CD4-positive, alpha-beta memory T cell (primary cell): ENCODE measurements around the gene TTC7B. TPM values are rescaled to one million over a fixed set of nuclear protein-coding genes. Genes with fewer than 3 reads are reported as not detected.

ENCODE experiments used
- CTCF ChIA-PET: fragments of 350-600 bp; sonication (Branson Sonifier 250); formaldehyde crosslinking; loops from one replicate; lab custom pipeline; 2021; ENCODE audit warnings: inconsistent platforms; ENCODE audit not compliant: partially characterized antibody; lab: Charles Lee
- POLR2A ChIA-PET: fragments of 350-600 bp; sonication (Branson Sonifier 250); formaldehyde crosslinking; loops from one replicate; lab custom pipeline; 2021; ENCODE audit not compliant: partially characterized antibody; lab: Charles Lee
- DNase-seq, 5 donors: peaks; one replicate each; pipeline versions ENCODE4 v3.0.0 to v3.0.0-alpha.2; 2020 to 2022; ENCODE audit warnings: mixed read lengths in 1 of 5
- H3K27ac ChIP-seq: one replicate; pipeline ENCODE4 v1.7.0; 2013; ENCODE audit warnings: low read depth, low read length
- H3K27me3 ChIP-seq: 2 replicates; pipeline ENCODE4 v1.7.0; 2013; ENCODE audit warnings: mild to moderate bottlenecking, low read length, moderate library complexity; ENCODE audit not compliant: insufficient read depth
- H3K36me3 ChIP-seq: 2 replicates; pipeline ENCODE4 v1.7.0; 2013; ENCODE audit warnings: mild to moderate bottlenecking, low read length, moderate library complexity; ENCODE audit not compliant: insufficient read depth
- H3K4me1 ChIP-seq: 2 replicates; pipeline ENCODE4 v1.7.0; 2013; ENCODE audit warnings: mild to moderate bottlenecking, low read length, moderate library complexity; ENCODE audit not compliant: insufficient read depth
- H3K4me3 ChIP-seq, 2 donors: one replicate each; pipeline ENCODE4 v1.7.0; 2013; ENCODE audit warnings: low read length in 2 of 2, mild to moderate bottlenecking in 1 of 2
- H3K9me3 ChIP-seq, 2 donors: one replicate each; pipeline ENCODE4 v1.7.0; 2013; ENCODE audit warnings: low read length in 2 of 2, control low read depth in 1 of 2; ENCODE audit not compliant: control insufficient read depth in 1 of 2
- H3K27ac Mint-ChIP-seq, 7 donors: one replicate each; pipeline ENCODE4 v1.8.0; 2020 to 2021; ENCODE audit warnings: mixed read lengths in 7 of 7, mild to moderate bottlenecking in 6 of 7, inconsistent platforms in 3 of 7, moderate library complexity in 3 of 7
- H3K27me3 Mint-ChIP-seq, 2 donors: one replicate each; pipeline ENCODE4 v1.8.0; 2020 to 2021; ENCODE audit warnings: mixed read lengths in 2 of 2
- H3K36me3 Mint-ChIP-seq, 2 donors: one replicate each; pipeline ENCODE4 v1.8.0; 2020 to 2021; ENCODE audit warnings: mixed read lengths in 2 of 2, inconsistent platforms in 1 of 2, mild to moderate bottlenecking in 1 of 2
- H3K4me1 Mint-ChIP-seq, 4 donors: one replicate each; pipeline ENCODE4 v1.8.0; 2020 to 2021; ENCODE audit warnings: mixed read lengths in 4 of 4, mild to moderate bottlenecking in 1 of 4
- H3K4me3 Mint-ChIP-seq, 8 donors: one replicate each; pipeline ENCODE4 v1.8.0; 2020 to 2021; ENCODE audit warnings: mixed read lengths in 8 of 8, mild to moderate bottlenecking in 7 of 8, moderate library complexity in 6 of 8, inconsistent platforms in 3 of 8
- H3K9me3 Mint-ChIP-seq, 8 donors: one replicate each; pipeline ENCODE4 v1.8.0; 2020 to 2021; ENCODE audit warnings: mixed read lengths in 8 of 8, mild to moderate bottlenecking in 5 of 8, inconsistent platforms in 3 of 8, moderate library complexity in 1 of 8
- intact Hi-C: fragments of 100-400 bp; cut with micrococcal nuclease; formaldehyde crosslinking; loops from one replicate; pipeline ENCODE4 v1.15.1; 2023
- polyA plus RNA-seq, 2 donors: library from polyadenylated mRNA; unstranded; fragments of 300-500 nt; fragmentation: Illumina TruSeq; gene quantifications; one replicate each; pipeline ENCODE4 v1.2.3, GENCODE V29; 2021
- total RNA-seq, 2 experiments: library from RNA; stranded (reverse); gene quantifications; one replicate each; pipeline ENCODE4 v1.2.3, GENCODE V29; 2021

TTC7B gene
- total and polyA plus RNA-seq, 4 experiments from 2014 or later = 0.30 to 1.9 (median 1.5) TPM; not detected in 1

- Histone ChIP-seq H3K27me3 (no peaks in the 10 kb centered on the region), H3K4me1 (peaks cover 4% of the 10 kb centered on the region), H3K36me3 (no peaks in the 10 kb centered on the region), H3K9me3 (no peaks in the 10 kb centered on the region), H3K27ac (no peak overlapping the region), H3K4me3 (no peak overlapping the region)
- intact Hi-C loops = no loop called here
- no peak overlapping the region for H3K4me3 Mint-ChIP-seq
- peaks cover 9 to 24% of the 10 kb centered on the region in 2 donors for H3K27me3 Mint-ChIP-seq
- H3K4me1 Mint-ChIP-seq = peaks cover 0 to 3% (median 1%) of the 10 kb centered on the region in 4 donors
- POLR2A ChIA-PET = no interaction called here
- H3K36me3 Mint-ChIP-seq = no peaks in the 10 kb centered on the region
- no peak overlapping the region for H3K27ac Mint-ChIP-seq
- H3K9me3 Mint-ChIP-seq = peaks cover 0 to 10% (median 1%) of the 10 kb centered on the region in 8 donors
- CTCF ChIA-PET = no interaction called here
- DNase-seq = peak in 4 of 5 donors; percentile 38 to 50 (median 43)
Measured at GRCh38 chr14:90495357-90496276, 320.6 kb downstream of the TTC7B start.

GRCh38 chr14:90491911-90492531 is 324.2 kb downstream of the TTC7B start:
- no peaks in the 10 kb centered on the region for H3K4me1 ChIP-seq
- no peaks in the 10 kb centered on the region for H3K36me3 ChIP-seq
- Mint-ChIP-seq H3K4me1 (no peaks in the 10 kb centered on the region), H3K4me3 (no peak overlapping the region), H3K27me3 (peaks cover 5 to 10% of the 10 kb centered on the region in 2 donors), H3K9me3 (peaks cover 0 to 10% (median 1%) of the 10 kb centered on the region in 8 donors), H3K36me3 (no peaks in the 10 kb centered on the region), H3K27ac (no peak overlapping the region)
- no peak overlapping the region for H3K27ac ChIP-seq
- no peak overlapping the region for H3K4me3 ChIP-seq
- H3K9me3 ChIP-seq = no peaks in the 10 kb centered on the region
- POLR2A ChIA-PET = no interaction called here
- intact Hi-C loops = no loop called here
- no peaks in the 10 kb centered on the region for H3K27me3 ChIP-seq
- DNase-seq = no peak
- CTCF ChIA-PET = no interaction called here

GRCh38 chr14:90491221-90491885 is 324.9 kb downstream of the TTC7B start:
- CTCF ChIA-PET = no interaction called here
- no peak overlapping the region for H3K4me3 Mint-ChIP-seq
- no peak overlapping the region for H3K4me3 ChIP-seq
- H3K27ac Mint-ChIP-seq = no peak overlapping the region
- no peak for DNase-seq
- no peak overlapping the region for H3K27ac ChIP-seq
- no peaks in the 10 kb centered on the region for H3K27me3 ChIP-seq
- POLR2A ChIA-PET = no interaction called here
- H3K4me1 ChIP-seq = no peaks in the 10 kb centered on the region
- intact Hi-C loops = no loop called here
- no peaks in the 10 kb centered on the region for H3K9me3 ChIP-seq
- H3K27me3 Mint-ChIP-seq = peaks cover 5 to 10% of the 10 kb centered on the region in 2 donors
- no peaks in the 10 kb centered on the region for H3K36me3 ChIP-seq
- peaks cover 0 to 10% (median 1%) of the 10 kb centered on the region in 8 donors for H3K9me3 Mint-ChIP-seq
- H3K4me1 Mint-ChIP-seq = no peaks in the 10 kb centered on the region
- H3K36me3 Mint-ChIP-seq = no peaks in the 10 kb centered on the region

GRCh38 chr14:90490720-90491050 is 325.5 kb downstream of the TTC7B start:
- Histone ChIP-seq H3K9me3 (no peaks in the 10 kb centered on the region), H3K4me3 (no peak overlapping the region), H3K27ac (no peak overlapping the region), H3K4me1 (no peaks in the 10 kb centered on the region), H3K27me3 (no peaks in the 10 kb centered on the region), H3K36me3 (no peaks in the 10 kb centered on the region)
- Mint-ChIP-seq H3K4me3 (no peak overlapping the region), H3K4me1 (no peaks in the 10 kb centered on the region), H3K27me3 (peaks cover 5 to 10% of the 10 kb centered on the region in 2 donors), H3K9me3 (peaks cover 0 to 10% (median 1%) of the 10 kb centered on the region in 8 donors), H3K27ac (no peak overlapping the region), H3K36me3 (no peaks in the 10 kb centered on the region)
- POLR2A ChIA-PET = no interaction called here
- CTCF ChIA-PET = no interaction called here
- DNase-seq = no peak
- intact Hi-C loops = no loop called here

- H3K36me3 Mint-ChIP-seq = no peaks in the 10 kb centered on the region
- ChIA-PET POLR2A (no interaction called here), CTCF (no interaction called here)
- H3K9me3 Mint-ChIP-seq = peaks cover 0 to 7% (median 1%) of the 10 kb centered on the region in 8 donors
- peaks cover 5 to 8% of the 10 kb centered on the region in 2 donors for H3K27me3 Mint-ChIP-seq
- no peak overlapping the region for H3K27ac Mint-ChIP-seq
- intact Hi-C loops = no loop called here
- H3K27ac ChIP-seq = no peak overlapping the region
- no peaks in the 10 kb centered on the region for H3K4me1 Mint-ChIP-seq
- H3K27me3 ChIP-seq = no peaks in the 10 kb centered on the region
- no peak overlapping the region for H3K4me3 Mint-ChIP-seq
- no peaks in the 10 kb centered on the region for H3K9me3 ChIP-seq
- no peaks in the 10 kb centered on the region for H3K36me3 ChIP-seq
- no peak for DNase-seq
- no peak overlapping the region for H3K4me3 ChIP-seq
- H3K4me1 ChIP-seq = no peaks in the 10 kb centered on the region
Measured at GRCh38 chr14:90489916-90490719, 326.1 kb downstream of the TTC7B start.

- CTCF ChIA-PET = no interaction called here
Measured at GRCh38 chr14:90489306-90489705, 326.9 kb downstream of the TTC7B start.

More at GRCh38 chr14:90489306-90489705, 326.9 kb downstream of the TTC7B start:
- POLR2A ChIA-PET = no interaction called here
- no peaks in the 10 kb centered on the region for H3K9me3 ChIP-seq
- H3K27ac Mint-ChIP-seq = no peak overlapping the region
- DNase-seq = no peak
- intact Hi-C loops = no loop called here
- H3K36me3 ChIP-seq = no peaks in the 10 kb centered on the region
- H3K27me3 ChIP-seq = no peaks in the 10 kb centered on the region
- H3K4me3 Mint-ChIP-seq = no peak overlapping the region
- peaks cover 0 to 5% of the 10 kb centered on the region in 2 donors for H3K27me3 Mint-ChIP-seq
- peaks cover 0 to 3% (median 0%) of the 10 kb centered on the region in 8 donors for H3K9me3 Mint-ChIP-seq
- H3K4me1 ChIP-seq = no peaks in the 10 kb centered on the region
- H3K4me1 Mint-ChIP-seq = peaks cover 2 to 3% (median 2%) of the 10 kb centered on the region in 4 donors
- H3K36me3 Mint-ChIP-seq = no peaks in the 10 kb centered on the region
- H3K4me3 ChIP-seq = no peak overlapping the region
- no peak overlapping the region for H3K27ac ChIP-seq
